ENCODE results near the gene C14orf132. TPM values are rescaled to one million over a fixed set of nuclear protein-coding genes. Genes with fewer than 3 reads are reported as not detected.
A peak's percentile ranks its signal among the peaks of the same experiment; 100 is the strongest.

Gene C14orf132
- total RNA-seq, 4 donors from 2014 or later = 3.5 to 6.4 (median 5.0) TPM

- Histone ChIP-seq H3K4me3 (no peak overlapping the region), H3K27me3 (peaks cover 5% of the 10 kb centered on the region), H3K9me3 (no peaks in the 10 kb centered on the region), H3K27ac (peak overlapping the region in 1 of 4 donors; percentile 60), H3K36me3 (no peaks in the 10 kb centered on the region), H3K4me1 (no peaks in the 10 kb centered on the region)
- TF ChIP-seq EP300 (IDR thresholded peaks at IDR 0.05; ENCODE audit: low read depth) (no peak), POLR2A (IDR thresholded peaks at IDR 0.05) (no peak), POLR2AphosphoS5 (IDR thresholded peaks at IDR 0.05) (no peak), CTCF (IDR thresholded peaks at IDR 0.05) (no peak)
- intact Hi-C loops (cut with DNase I; ENCODE audit: low total_unique reads) (loop anchor here (10.0 kb wide), 1 partner anchor 236 kb away; no protein-coding TSS in a partner anchor), in situ Hi-C loops (cut with MboI; ENCODE audit: low pct_ligation_motif_present in 1 of 4, low pct_unique_long_range_greater_than_20kb in 1 of 4, low sequenced_read_pairs in 3 of 4) (no loop called here)
- WGBS, 2 donors (ENCODE audit: low coverage in 1 of 2) = 70 to 80% methylated on average over 3 to 4 of the region's 4 CpGs
- DNase-seq = no peak
Measured at GRCh38 chr14:96029089-96029645, 10.0 kb upstream of the C14orf132 start.

- H3K27ac ChIP-seq = peak overlapping the region in 3 of 4 donors; percentile 0 to 60 (median 49)
- intact Hi-C loops (cut with DNase I; ENCODE audit: low total_unique reads) = no loop called here
- in situ Hi-C loops (cut with MboI; ENCODE audit: low pct_ligation_motif_present in 1 of 4, low pct_unique_long_range_greater_than_20kb in 1 of 4, low sequenced_read_pairs in 3 of 4) = no loop called here
Measured at GRCh38 chr14:96030108-96030760, 8.9 kb upstream of the C14orf132 start.

GRCh38 chr14:96031691-96032090 is 7.5 kb upstream of the C14orf132 start:
- Histone ChIP-seq H3K9me3 (no peaks in the 10 kb centered on the region), H3K27ac (no peak overlapping the region), H3K4me1 (no peaks in the 10 kb centered on the region), H3K36me3 (no peaks in the 10 kb centered on the region), H3K27me3 (peaks cover 5% of the 10 kb centered on the region), H3K4me3 (no peak overlapping the region)
- TF ChIP-seq EP300 (IDR thresholded peaks at IDR 0.05; ENCODE audit: low read depth) (no peak), POLR2AphosphoS5 (IDR thresholded peaks at IDR 0.05) (no peak), CTCF (IDR thresholded peaks at IDR 0.05) (no peak), POLR2A (IDR thresholded peaks at IDR 0.05) (no peak)
- intact Hi-C loops (cut with DNase I; ENCODE audit: low total_unique reads) = no loop called here
- 75% methylated on average over 1 of the region's 1 CpG; no CpG with 5 or more reads in 1 of the 2 donors for WGBS, 2 donors (ENCODE audit: low coverage in 1 of 2)
- no peak for DNase-seq
- in situ Hi-C loops (cut with MboI; ENCODE audit: low pct_ligation_motif_present in 1 of 4, low pct_unique_long_range_greater_than_20kb in 1 of 4, low sequenced_read_pairs in 3 of 4) = no loop called here

More at GRCh38 chr14:96030108-96030760, 8.9 kb upstream of the C14orf132 start:
- TF ChIP-seq CTCF (IDR thresholded peaks at IDR 0.05) (no peak), POLR2AphosphoS5 (IDR thresholded peaks at IDR 0.05) (peak; percentile 6 to 46 (median 15))
- no peaks in the 10 kb centered on the region for H3K4me1 ChIP-seq
- peaks cover 5% of the 10 kb centered on the region for H3K27me3 ChIP-seq
- 69% methylated on average over 11 of the region's 11 CpGs; no CpG with 5 or more reads in 1 of the 2 donors for WGBS, 2 donors (ENCODE audit: low coverage in 1 of 2)
- no peak overlapping the region for H3K4me3 ChIP-seq
- H3K36me3 ChIP-seq = no peaks in the 10 kb centered on the region
- no peak for DNase-seq
- H3K9me3 ChIP-seq = no peaks in the 10 kb centered on the region

GRCh38 chr14:96035456-96035855 is 3.7 kb upstream of the C14orf132 start:
- 50% methylated on average over 2 of the region's 2 CpGs for WGBS, 2 donors (ENCODE audit: low coverage in 1 of 2)
- intact Hi-C loops (cut with DNase I; ENCODE audit: low total_unique reads) (no loop called here), in situ Hi-C loops (cut with MboI; ENCODE audit: low pct_ligation_motif_present in 1 of 4, low pct_unique_long_range_greater_than_20kb in 1 of 4, low sequenced_read_pairs in 3 of 4) (no loop called here)
- Histone ChIP-seq H3K4me1 (peaks cover 0 to 27% (median 14%) of the 10 kb centered on the region in 4 donors), H3K36me3 (no peaks in the 10 kb centered on the region), H3K9me3 (no peaks in the 10 kb centered on the region), H3K27ac (no peak overlapping the region), H3K4me3 (no peak overlapping the region), H3K27me3 (peaks cover 30% of the 10 kb centered on the region)
- TF ChIP-seq EP300 (IDR thresholded peaks at IDR 0.05; ENCODE audit: low read depth) (no peak), POLR2A (IDR thresholded peaks at IDR 0.05) (no peak), POLR2AphosphoS5 (IDR thresholded peaks at IDR 0.05) (no peak), CTCF (IDR thresholded peaks at IDR 0.05) (no peak)
- no peak for DNase-seq

All from transverse colon (tissue), 4 donors.